ENCODE data around the gene CYSRT1. TPM values are rescaled to one million over a fixed set of nuclear protein-coding genes. Genes with fewer than 3 reads are reported as not detected.

CYSRT1 gene
- total RNA-seq, 1 experiment from 2014 or later = 1.3 TPM

DNA sequence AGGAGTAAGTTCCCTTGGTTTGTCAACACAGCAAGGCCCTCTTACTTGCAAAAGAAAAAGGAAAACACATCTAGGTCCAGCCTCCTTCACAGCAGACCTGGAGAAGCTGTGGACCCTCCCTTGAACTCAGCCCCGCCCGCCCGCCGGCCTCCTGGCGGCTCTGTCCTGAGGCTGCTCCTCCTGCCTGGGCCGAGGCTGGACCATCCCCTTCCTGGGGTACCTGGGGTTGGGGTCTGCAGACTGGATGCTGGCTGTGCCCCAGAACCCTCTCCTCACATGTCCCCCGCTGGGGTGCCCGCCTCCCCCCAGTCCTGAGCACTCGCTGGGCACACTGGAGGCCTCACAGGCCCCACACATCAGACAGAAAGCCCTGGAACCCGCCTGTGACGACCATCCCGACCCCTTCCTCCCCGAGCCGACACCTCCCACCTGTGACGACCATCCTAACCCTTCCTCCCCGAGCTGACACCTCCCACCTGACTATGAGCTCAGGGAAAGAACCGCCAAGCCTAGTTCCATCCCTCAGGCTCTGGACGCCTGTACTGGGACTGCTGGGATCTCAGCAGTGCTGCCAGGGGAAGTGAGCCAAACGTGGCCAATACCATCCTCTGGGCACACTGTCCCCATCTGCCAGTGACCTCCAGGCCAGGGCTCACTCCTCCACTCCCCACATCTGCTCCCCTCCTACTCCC is 45.9 kb upstream of the CYSRT1 start:
- intact Hi-C loops (cut with micrococcal nuclease) = no loop called here
- POLR2A ChIA-PET (ENCODE audit: unreplicated experiment) = interaction anchor here (0.6 kb wide), 1 partner anchor 49 kb away, joined by 3 read pairs; no protein-coding TSS in a partner anchor
- H3K36me3 ChIP-seq (ENCODE audit: low read depth, low read length) = no peaks in the 10 kb centered on the region

DNA sequence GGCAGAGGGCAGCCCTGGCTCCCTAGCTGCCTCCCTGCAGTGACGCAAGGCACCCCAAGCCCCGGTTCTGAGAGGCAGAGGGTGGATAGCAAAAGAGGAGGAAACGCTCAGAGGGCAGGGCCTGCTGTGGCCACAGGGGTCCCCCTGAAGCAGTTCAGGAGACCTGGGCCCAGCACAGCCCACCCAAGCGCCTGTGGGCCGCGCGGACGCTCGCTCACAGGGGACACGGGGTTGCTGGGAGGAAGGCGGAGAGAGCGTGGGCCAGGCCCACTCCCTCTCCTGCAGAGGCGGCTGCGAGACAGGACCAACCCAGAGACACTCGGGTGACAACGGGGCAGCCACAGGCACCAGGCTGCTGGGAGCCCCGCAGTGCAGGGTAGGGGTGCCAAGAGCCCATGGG is 45.2 kb upstream of the CYSRT1 start:
- Histone ChIP-seq H2AFZ (ENCODE audit: low read length) (no peak overlapping the region), H4K20me1 (ENCODE audit: low read length) (no peaks in the 10 kb centered on the region), H3K9me2 (replicated peaks; ENCODE audit: low read length) (no peaks in the 10 kb centered on the region), H3K4me1 (ENCODE audit: insufficient read depth, low read length) (no peaks in the 10 kb centered on the region), H3K27ac (ENCODE audit: low read length) (no peak overlapping the region), H3K9me3 (ENCODE audit: low read length) (no peaks in the 10 kb centered on the region), H3K36me3 (ENCODE audit: low read depth, low read length) (no peaks in the 10 kb centered on the region), H3K4me2 (ENCODE audit: low read length) (no peak overlapping the region), H3F3A (ENCODE audit: low read length, unreplicated experiment) (no peaks in the 10 kb centered on the region), H3K4me3 (ENCODE audit: low read length) (no peak overlapping the region), H3K27me3 (ENCODE audit: low read length) (no peaks in the 10 kb centered on the region), H3K79me2 (ENCODE audit: low read length) (no peaks in the 10 kb centered on the region), H3K9ac (ENCODE audit: low read length) (no peak overlapping the region)
- ChIA-PET CTCF (no interaction called here), POLR2A (ENCODE audit: unreplicated experiment) (no interaction called here)
- DNase-seq = no peak
- intact Hi-C loops (cut with micrococcal nuclease) = no loop called here
- TF ChIP-seq EZH2phosphoT487 (IDR thresholded peaks at IDR 0.05; ENCODE audit: borderline replicate concordance, low read length) = no peak
- TF ChIP-seq, protein P1, sequence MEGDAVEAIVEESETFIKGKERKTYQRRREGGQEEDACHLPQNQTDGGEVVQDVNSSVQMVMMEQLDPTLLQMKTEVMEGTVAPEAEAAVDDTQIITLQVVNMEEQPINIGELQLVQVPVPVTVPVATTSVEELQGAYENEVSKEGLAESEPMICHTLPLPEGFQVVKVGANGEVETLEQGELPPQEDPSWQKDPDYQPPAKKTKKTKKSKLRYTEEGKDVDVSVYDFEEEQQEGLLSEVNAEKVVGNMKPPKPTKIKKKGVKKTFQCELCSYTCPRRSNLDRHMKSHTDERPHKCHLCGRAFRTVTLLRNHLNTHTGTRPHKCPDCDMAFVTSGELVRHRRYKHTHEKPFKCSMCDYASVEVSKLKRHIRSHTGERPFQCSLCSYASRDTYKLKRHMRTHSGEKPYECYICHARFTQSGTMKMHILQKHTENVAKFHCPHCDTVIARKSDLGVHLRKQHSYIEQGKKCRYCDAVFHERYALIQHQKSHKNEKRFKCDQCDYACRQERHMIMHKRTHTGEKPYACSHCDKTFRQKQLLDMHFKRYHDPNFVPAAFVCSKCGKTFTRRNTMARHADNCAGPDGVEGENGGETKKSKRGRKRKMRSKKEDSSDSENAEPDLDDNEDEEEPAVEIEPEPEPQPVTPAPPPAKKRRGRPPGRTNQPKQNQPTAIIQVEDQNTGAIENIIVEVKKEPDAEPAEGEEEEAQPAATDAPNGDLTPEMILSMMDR (conservative IDR thresholded peaks at IDR 0.05; ENCODE audit: low read depth, low read length) = no peak
- TF ChIP-seq EZH2 (IDR thresholded peaks at IDR 0.05; ENCODE audit: low read length, unreplicated experiment) = no peak
- no peak for ATAC-seq
- no TSS peak for BruUV-seq (replicated peaks)

More for the DNA sequence above, 45.9 kb upstream of the CYSRT1 start:
- Histone ChIP-seq H3K4me1 (ENCODE audit: insufficient read depth, low read length) (no peaks in the 10 kb centered on the region), H4K20me1 (ENCODE audit: low read length) (no peaks in the 10 kb centered on the region), H3K9me3 (ENCODE audit: low read length) (no peaks in the 10 kb centered on the region), H3F3A (ENCODE audit: low read length, unreplicated experiment) (no peaks in the 10 kb centered on the region), H2AFZ (ENCODE audit: low read length) (no peak overlapping the region), H3K4me3 (ENCODE audit: low read length) (no peak overlapping the region), H3K27me3 (ENCODE audit: low read length) (no peaks in the 10 kb centered on the region), H3K9me2 (replicated peaks; ENCODE audit: low read length) (no peaks in the 10 kb centered on the region), H3K27ac (ENCODE audit: low read length) (no peak overlapping the region), H3K79me2 (ENCODE audit: low read length) (no peaks in the 10 kb centered on the region), H3K9ac (ENCODE audit: low read length) (no peak overlapping the region), H3K4me2 (ENCODE audit: low read length) (no peak overlapping the region)
- TF ChIP-seq EZH2phosphoT487 (IDR thresholded peaks at IDR 0.05; ENCODE audit: borderline replicate concordance, low read length) (no peak), EZH2 (IDR thresholded peaks at IDR 0.05; ENCODE audit: low read length, unreplicated experiment) (no peak)
- TF ChIP-seq, protein P1 (conservative IDR thresholded peaks at IDR 0.05; ENCODE audit: low read depth, low read length) = no peak
- no peak for DNase-seq
- no TSS peak for BruUV-seq (replicated peaks)
- CTCF ChIA-PET = no interaction called here
- ATAC-seq = no peak

DNA sequence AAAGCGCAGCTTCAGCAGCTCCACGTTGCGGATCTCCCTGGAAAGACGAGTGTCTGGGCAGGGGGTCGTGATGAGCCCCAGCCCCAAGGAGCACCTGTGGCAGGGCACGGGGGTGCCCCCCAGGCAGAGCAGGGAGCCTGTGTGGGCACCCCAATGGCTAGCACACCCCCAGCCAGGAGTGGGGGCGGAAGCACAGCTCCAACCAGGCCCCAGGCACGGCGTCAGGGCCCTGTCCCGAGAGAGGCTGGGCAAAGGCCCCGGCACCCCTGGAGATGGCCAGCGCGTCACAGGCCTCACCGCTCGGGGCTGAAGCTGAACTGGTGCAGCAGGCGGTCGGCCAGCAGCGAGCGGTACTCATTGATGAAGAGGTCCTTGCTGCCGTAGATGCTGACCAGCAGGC is 44.5 kb upstream of the CYSRT1 start:
- H3K27ac ChIP-seq (ENCODE audit: low read length) = no peak overlapping the region
- no peak for DNase-seq
- H3K9ac ChIP-seq (ENCODE audit: low read length) = no peak overlapping the region
- ChIA-PET POLR2A (ENCODE audit: unreplicated experiment) (no interaction called here), CTCF (no interaction called here)
- no peaks in the 10 kb centered on the region for H4K20me1 ChIP-seq (ENCODE audit: low read length)
- H3K4me3 ChIP-seq (ENCODE audit: low read length) = no peak overlapping the region
- no peak overlapping the region for H3K4me2 ChIP-seq (ENCODE audit: low read length)
- TF ChIP-seq, protein P1 (conservative IDR thresholded peaks at IDR 0.05; ENCODE audit: low read depth, low read length) = no peak
- TF ChIP-seq EZH2 (IDR thresholded peaks at IDR 0.05; ENCODE audit: low read length, unreplicated experiment) = no peak
- TF ChIP-seq EZH2phosphoT487 (IDR thresholded peaks at IDR 0.05; ENCODE audit: borderline replicate concordance, low read length) = no peak
- H3K79me2 ChIP-seq (ENCODE audit: low read length) = no peaks in the 10 kb centered on the region
- BruUV-seq (replicated peaks) = no TSS peak
- no peaks in the 10 kb centered on the region for H3K9me2 ChIP-seq (replicated peaks; ENCODE audit: low read length)
- no peaks in the 10 kb centered on the region for H3K27me3 ChIP-seq (ENCODE audit: low read length)
- H3K4me1 ChIP-seq (ENCODE audit: insufficient read depth, low read length) = no peaks in the 10 kb centered on the region
- no peak for ATAC-seq
- H3F3A ChIP-seq (ENCODE audit: low read length, unreplicated experiment) = no peaks in the 10 kb centered on the region
- intact Hi-C loops (cut with micrococcal nuclease) = no loop called here
- H2AFZ ChIP-seq (ENCODE audit: low read length) = no peak overlapping the region
- no peaks in the 10 kb centered on the region for H3K36me3 ChIP-seq (ENCODE audit: low read depth, low read length)
- H3K9me3 ChIP-seq (ENCODE audit: low read length) = no peaks in the 10 kb centered on the region
